ENCODE measurements around the gene MUC5B. TPM values are rescaled to one million over a fixed set of nuclear protein-coding genes. Genes with fewer than 3 reads are reported as not detected.
A peak's percentile ranks its signal among the peaks of the same experiment; 100 is the strongest.

MUC5B gene
- total and polyA plus RNA-seq, 2 donors (not counting 1 experiment from before 2014, with no cell fraction given) = not detected

GRCh38 chr11:1309498-1310317 lies 86.8 kb downstream of the MUC5B start, which contains the start of gene TOLLIP:
Gene TOLLIP, minus strand, starts transcription at chr11:1309632. Its CDS starts 134 bp downstream, at chr11:1309498.
- Histone ChIP-seq H3K9ac (ENCODE audit: low read length) (peak within 1 kb of the TSS; percentile 72), H3K27ac (ENCODE audit: low read length in 2 of 2) (peak within 1 kb of the TSS; percentile 87), H3K79me2 (ENCODE audit: control insufficient read depth, insufficient read depth, low read length) (peaks cover 45% of the 10 kb centered on the region), H4K20me1 (ENCODE audit: control insufficient read depth, insufficient read depth, low read length, poor library complexity, severe bottlenecking) (peaks cover 43% of the 10 kb centered on the region), H3K4me2 (replicated peaks; ENCODE audit: low read depth, low read length, poor library complexity, severe bottlenecking) (peak within 1 kb of the TSS; percentile 91), H3K27me3 (replicated peaks in 1 of 4; ENCODE audit: control extremely low read depth in 1 of 4, control insufficient read depth in 3 of 4, insufficient read depth in 4 of 4, low read length in 3 of 4) (no peaks in the 10 kb centered on the region), H3K36me3 (replicated peaks in 1 of 2; ENCODE audit: control extremely low read depth in 1 of 2, control insufficient read depth in 1 of 2, extremely low read depth in 1 of 2, insufficient read depth in 2 of 2, low read length in 1 of 2) (peaks cover 0 to 6% of the 10 kb centered on the region in 2 experiments), H3K4me1 (ENCODE audit: control insufficient read depth in 2 of 2, insufficient read depth in 2 of 2, low read length in 2 of 2) (peaks cover 48 to 53% of the 10 kb centered on the region in 2 donors), H3K4me3 (ENCODE audit: control extremely low read depth in 1 of 5, extremely low read depth in 1 of 5, insufficient read depth in 1 of 5, low read depth in 2 of 5, low read length in 4 of 5) (peak within 1 kb of the TSS; percentile 28 to 71 (median 69)), H2AFZ (ENCODE audit: insufficient read depth, low read depth, low read length, poor library complexity, severe bottlenecking) (peak within 1 kb of the TSS; percentile 90), H3K9me3 (ENCODE audit: control extremely low read depth in 1 of 3, control insufficient read depth in 2 of 3, insufficient read depth in 1 of 3, low read length in 2 of 3) (peaks cover 0 to 16% (median 13%) of the 10 kb centered on the region in 3 donors)
- CTCF ChIA-PET = interaction anchor here (0.8 to 4.8 kb wide), 5 partner anchors 74 to 265 kb away, joined by 3 to 31 read pairs (median 3); partner anchors contain the start of gene BRSK2
- TF ChIP-seq EZH2 (IDR thresholded peaks at IDR 0.05; ENCODE audit: borderline replicate concordance, insufficient read depth, low read depth, low read length, poor library complexity, severe bottlenecking) = no peak
- TF ChIP-seq, protein P1, sequence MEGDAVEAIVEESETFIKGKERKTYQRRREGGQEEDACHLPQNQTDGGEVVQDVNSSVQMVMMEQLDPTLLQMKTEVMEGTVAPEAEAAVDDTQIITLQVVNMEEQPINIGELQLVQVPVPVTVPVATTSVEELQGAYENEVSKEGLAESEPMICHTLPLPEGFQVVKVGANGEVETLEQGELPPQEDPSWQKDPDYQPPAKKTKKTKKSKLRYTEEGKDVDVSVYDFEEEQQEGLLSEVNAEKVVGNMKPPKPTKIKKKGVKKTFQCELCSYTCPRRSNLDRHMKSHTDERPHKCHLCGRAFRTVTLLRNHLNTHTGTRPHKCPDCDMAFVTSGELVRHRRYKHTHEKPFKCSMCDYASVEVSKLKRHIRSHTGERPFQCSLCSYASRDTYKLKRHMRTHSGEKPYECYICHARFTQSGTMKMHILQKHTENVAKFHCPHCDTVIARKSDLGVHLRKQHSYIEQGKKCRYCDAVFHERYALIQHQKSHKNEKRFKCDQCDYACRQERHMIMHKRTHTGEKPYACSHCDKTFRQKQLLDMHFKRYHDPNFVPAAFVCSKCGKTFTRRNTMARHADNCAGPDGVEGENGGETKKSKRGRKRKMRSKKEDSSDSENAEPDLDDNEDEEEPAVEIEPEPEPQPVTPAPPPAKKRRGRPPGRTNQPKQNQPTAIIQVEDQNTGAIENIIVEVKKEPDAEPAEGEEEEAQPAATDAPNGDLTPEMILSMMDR (IDR thresholded peaks at IDR 0.05) = no peak
- no peaks in the 10 kb centered on the region for H3K27me3 Mint-ChIP-seq
- peak within 1 kb of the TSS; percentile 83 for H3K4me3 Mint-ChIP-seq
- H3K27ac Mint-ChIP-seq = peak within 1 kb of the TSS; percentile 94
- peak; percentile 71 for ATAC-seq (ENCODE audit: low read depth)
- 4% methylated on average over 97 of the region's 97 CpGs for WGBS (ENCODE audit: insufficient coverage)
- peak; percentile 98 for DNase-seq
- peaks cover 57% of the 10 kb centered on the region for H3K4me1 Mint-ChIP-seq
- intact Hi-C loops (cut with micrococcal nuclease) = loop anchor here (1.0 to 5.0 kb wide), 6 partner anchors 27 to 772 kb away; partner anchors contain the start of genes BRSK2, HRAS and LRRC56
- POLR2A ChIA-PET = interaction anchor here (0.9 to 1.7 kb wide), 2 partner anchors 74 to 80 kb away, joined by 3 to 15 read pairs; partner anchors contain the start of gene BRSK2
- H3K9me3 Mint-ChIP-seq (ENCODE audit: insufficient read depth) = no peaks in the 10 kb centered on the region

All from B cell (primary cell).